ENCODE results near the gene SAA4. TPM values are rescaled to one million over a fixed set of nuclear protein-coding genes. Genes with fewer than 3 reads are reported as not detected.
"Not testable (repeated sequence)": the region's sequence is repeated elsewhere in the genome, so short reads cannot be mapped to it uniquely, and the experiment has no call there.

Gene SAA4
- total RNA-seq, 6 experiments from 2014 or later = 798 to 1,388 (median 1,016) TPM

DNA sequence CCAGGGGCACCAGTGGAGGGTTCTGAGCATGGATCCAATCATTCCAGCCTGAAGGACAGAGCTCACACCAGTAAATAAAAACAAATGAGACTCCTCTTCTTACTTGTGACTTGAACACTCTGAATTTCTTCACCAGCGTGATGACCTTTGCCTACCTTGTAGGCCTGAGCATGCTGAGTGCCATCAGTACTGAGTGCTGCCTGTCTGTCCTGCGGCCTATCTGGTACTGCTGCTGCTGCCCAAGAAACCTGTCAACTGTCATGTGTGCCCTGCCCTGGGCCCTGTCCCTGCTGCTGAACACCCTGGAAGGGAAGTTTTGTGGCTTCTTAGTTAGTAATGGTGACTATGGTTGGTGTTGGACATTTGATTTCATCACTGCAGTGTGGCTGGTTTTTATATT, 40.1 kb downstream of the SAA4 start:
- no peak for DNase-seq
- TF ChIP-seq POLR2A (IDR thresholded peaks at IDR 0.05) = no peak
- TF ChIP-seq, protein P1, sequence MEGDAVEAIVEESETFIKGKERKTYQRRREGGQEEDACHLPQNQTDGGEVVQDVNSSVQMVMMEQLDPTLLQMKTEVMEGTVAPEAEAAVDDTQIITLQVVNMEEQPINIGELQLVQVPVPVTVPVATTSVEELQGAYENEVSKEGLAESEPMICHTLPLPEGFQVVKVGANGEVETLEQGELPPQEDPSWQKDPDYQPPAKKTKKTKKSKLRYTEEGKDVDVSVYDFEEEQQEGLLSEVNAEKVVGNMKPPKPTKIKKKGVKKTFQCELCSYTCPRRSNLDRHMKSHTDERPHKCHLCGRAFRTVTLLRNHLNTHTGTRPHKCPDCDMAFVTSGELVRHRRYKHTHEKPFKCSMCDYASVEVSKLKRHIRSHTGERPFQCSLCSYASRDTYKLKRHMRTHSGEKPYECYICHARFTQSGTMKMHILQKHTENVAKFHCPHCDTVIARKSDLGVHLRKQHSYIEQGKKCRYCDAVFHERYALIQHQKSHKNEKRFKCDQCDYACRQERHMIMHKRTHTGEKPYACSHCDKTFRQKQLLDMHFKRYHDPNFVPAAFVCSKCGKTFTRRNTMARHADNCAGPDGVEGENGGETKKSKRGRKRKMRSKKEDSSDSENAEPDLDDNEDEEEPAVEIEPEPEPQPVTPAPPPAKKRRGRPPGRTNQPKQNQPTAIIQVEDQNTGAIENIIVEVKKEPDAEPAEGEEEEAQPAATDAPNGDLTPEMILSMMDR (IDR thresholded peaks at IDR 0.05) = no peak
- no peak for ATAC-seq
- intact Hi-C loops (cut with DNase I) = no loop called here
- H3K4me1 ChIP-seq = no peaks in the 10 kb centered on the region
- no peak overlapping the region for H3K27ac ChIP-seq
- no peak overlapping the region for H3K4me3 ChIP-seq
- WGBS (ENCODE audit: insufficient coverage, low coverage, low lambda C conversion rate, missing lambda C conversion rate) = 94% methylated on average over 2 of the region's 2 CpGs
- no peaks in the 10 kb centered on the region for H3K9me3 ChIP-seq
- H3K36me3 ChIP-seq = no peaks in the 10 kb centered on the region
- H3K27me3 ChIP-seq = no peaks in the 10 kb centered on the region

DNA sequence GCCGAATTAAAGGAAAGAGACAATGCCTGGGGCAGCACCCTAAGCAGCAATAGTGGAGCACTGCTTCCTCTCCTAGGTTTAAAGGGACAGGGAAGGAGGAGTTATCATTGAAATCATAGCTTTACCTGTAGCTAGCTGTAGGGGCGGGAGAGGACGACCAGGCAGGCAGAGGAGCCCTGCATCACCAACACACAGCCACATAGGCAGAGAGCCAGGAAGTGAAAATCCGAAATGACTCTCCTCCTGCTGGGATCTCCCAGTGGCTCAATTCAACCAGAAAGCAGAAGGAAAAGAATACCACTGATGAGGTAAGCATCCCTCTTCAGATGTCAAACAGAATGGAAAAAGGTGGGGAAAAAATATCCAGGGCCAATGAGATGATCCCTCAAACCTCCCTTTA, 43.6 kb downstream of the SAA4 start:
- Histone ChIP-seq H3K9me3 (no peaks in the 10 kb centered on the region), H3K27me3 (no peaks in the 10 kb centered on the region), H3K4me3 (no peak overlapping the region), H3K27ac (no peak overlapping the region), H3K36me3 (no peaks in the 10 kb centered on the region), H3K4me1 (no peaks in the 10 kb centered on the region)
- ATAC-seq (no peak), DNase-seq (no peak)
- TF ChIP-seq, protein P1 (IDR thresholded peaks at IDR 0.05) = no peak
- no peak for TF ChIP-seq POLR2A (IDR thresholded peaks at IDR 0.05)
- 37% methylated on average over 4 of the region's 4 CpGs for WGBS (ENCODE audit: insufficient coverage, low coverage, low lambda C conversion rate, missing lambda C conversion rate)
- intact Hi-C loops (cut with DNase I) = no loop called here

DNA sequence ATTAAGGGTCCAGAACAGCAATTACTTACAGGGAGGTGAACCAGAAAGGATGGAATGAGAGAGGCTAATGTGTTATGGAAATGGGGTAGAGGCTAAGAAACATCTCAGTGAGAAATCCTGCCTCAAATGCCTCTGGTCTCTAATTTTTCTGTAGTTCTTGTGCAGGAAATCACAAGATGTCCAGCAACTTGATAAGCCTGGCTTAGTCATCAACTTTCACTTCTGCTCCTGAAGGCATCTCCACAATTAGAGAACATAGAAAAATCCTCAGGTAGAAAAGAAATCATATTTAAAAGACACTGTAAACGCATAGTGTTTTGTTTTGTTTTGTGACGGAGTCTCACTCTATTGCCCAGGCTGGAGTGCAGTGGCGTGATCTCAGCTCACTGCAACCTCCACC, 45.2 kb downstream of the SAA4 start:
- TF ChIP-seq, protein P1 (IDR thresholded peaks at IDR 0.05) = no peak
- no peak for TF ChIP-seq POLR2A (IDR thresholded peaks at IDR 0.05)

DNA sequence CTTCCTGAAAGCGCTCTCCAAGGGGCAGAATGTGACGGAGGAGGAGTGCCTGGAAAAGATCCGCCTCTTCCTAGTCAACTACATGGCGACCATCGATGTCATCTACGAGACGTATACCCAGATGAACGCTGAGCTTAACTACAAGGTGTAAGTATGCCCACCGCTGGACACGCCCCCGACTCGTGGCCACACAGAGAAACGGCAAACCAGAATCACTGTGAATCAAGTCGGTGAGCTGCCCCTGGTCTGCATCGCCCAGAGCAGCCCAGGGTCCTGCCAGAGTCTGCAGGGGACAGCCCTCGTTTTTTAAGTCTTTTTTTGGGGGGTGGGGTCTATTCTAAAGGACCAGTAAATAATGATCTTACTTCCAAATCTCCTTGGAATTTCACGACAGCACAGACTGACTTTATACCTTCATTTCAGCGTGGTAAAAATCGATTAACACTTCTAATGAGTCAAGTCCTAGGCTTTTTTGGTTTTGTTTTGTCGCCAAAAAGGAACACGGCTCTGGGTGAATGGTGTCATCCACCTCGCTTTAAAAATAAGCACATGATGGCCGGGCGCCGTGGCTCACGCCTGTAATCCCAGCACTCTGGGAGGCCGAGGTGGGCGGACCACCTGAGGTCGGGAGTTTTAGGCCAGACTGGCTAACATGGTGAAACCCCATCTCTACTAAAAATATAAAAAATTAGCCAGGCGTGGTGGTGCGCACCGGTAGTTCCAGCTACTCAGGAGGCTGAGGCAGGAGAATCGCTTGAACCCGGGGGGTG, 46.9 kb downstream of the SAA4 start:
- H3K9me3 ChIP-seq; H3K36me3 ChIP-seq; H3K27ac ChIP-seq; H3K4me1 ChIP-seq; ATAC-seq; H3K4me3 ChIP-seq; intact Hi-C loops (cut with DNase I); DNase-seq; H3K27me3 ChIP-seq: not testable (repeated sequence)
- WGBS (ENCODE audit: insufficient coverage, low coverage, low lambda C conversion rate, missing lambda C conversion rate) = 87% methylated on average over 32 of the region's 34 CpGs

More for the DNA sequence above, 45.2 kb downstream of the SAA4 start:
- Histone ChIP-seq H3K27me3 (no peaks in the 10 kb centered on the region), H3K27ac (no peak overlapping the region), H3K4me3 (no peak overlapping the region), H3K36me3 (no peaks in the 10 kb centered on the region), H3K9me3 (no peaks in the 10 kb centered on the region), H3K4me1 (no peaks in the 10 kb centered on the region)
- WGBS (ENCODE audit: insufficient coverage, low coverage, low lambda C conversion rate, missing lambda C conversion rate) = 84% methylated on average over 3 of the region's 3 CpGs
- intact Hi-C loops (cut with DNase I) = no loop called here
- ATAC-seq (no peak), DNase-seq (no peak)

DNA sequence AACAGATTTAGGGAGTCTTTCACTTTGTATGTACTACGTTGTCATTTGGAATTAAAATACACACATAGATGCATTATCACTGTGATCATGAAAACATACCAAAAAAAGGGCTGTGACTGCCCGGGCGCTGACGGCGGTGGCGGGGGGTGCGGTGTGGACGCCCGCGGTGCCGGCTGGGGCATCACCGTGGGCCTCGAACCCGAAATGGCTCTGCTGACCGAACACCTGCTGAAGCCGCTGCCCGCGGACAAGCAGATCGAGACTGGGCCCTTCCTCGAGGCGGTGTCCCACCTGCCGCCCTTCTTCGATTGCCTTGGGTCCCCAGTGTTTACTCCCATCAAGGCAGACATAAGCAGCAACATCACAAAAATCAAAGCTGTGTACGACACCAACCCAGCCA, 47.8 kb downstream of the SAA4 start:
- ATAC-seq = no peak
- H3K4me1 ChIP-seq = no peaks in the 10 kb centered on the region

More for the DNA sequence above, 47.8 kb downstream of the SAA4 start:
- no peak for DNase-seq
- Histone ChIP-seq H3K36me3 (no peaks in the 10 kb centered on the region), H3K27ac (no peak overlapping the region), H3K4me3 (no peak overlapping the region), H3K9me3 (no peaks in the 10 kb centered on the region), H3K27me3 (no peaks in the 10 kb centered on the region)
- TF ChIP-seq POLR2A (IDR thresholded peaks at IDR 0.05) = no peak
- TF ChIP-seq, protein P1 (IDR thresholded peaks at IDR 0.05) = no peak
- intact Hi-C loops (cut with DNase I) = no loop called here
- 92% methylated on average over 1 of the region's 24 CpGs for WGBS (ENCODE audit: insufficient coverage, low coverage, low lambda C conversion rate, missing lambda C conversion rate)

Small RNA genes within 50 kb of the gene (small RNA-seq; reads per million reads assigned to genes)
- gene RNA5SP333 (0 reads per million in 2 experiments), gene RNA5SP334 (0 reads per million in 2 experiments)

Other genes starting within 250 kb of the SAA4 start
- gene SERGEF, start 223.8 kb downstream of the SAA4 start, total RNA-seq = 10 to 100 TPM in 4 of 6 experiments, 1 to 10 TPM in 2; 8.4 to 19.5 (median 15.8) TPM
- gene TPH1, start 190.5 kb downstream of the SAA4 start, total RNA-seq = under 1 TPM in 5 of 6 experiments, not detected in 1; 0.07 to 0.25 (median 0.12) TPM
- gene SAAL1, start 130.7 kb downstream of the SAA4 start, total RNA-seq = 1 to 10 TPM; 4.2 to 6.8 (median 5.6) TPM
- gene MRGPRX3, start 104.2 kb downstream of the SAA4 start, total RNA-seq = under 1 TPM in 1 of 6 experiments, not detected in 5; 0.16 TPM
- gene MRGPRX4, start 64.0 kb downstream of the SAA4 start, total RNA-seq = not detected
- over 10,000 TPM in 5 of 6 experiments, 1,000 to 10,000 TPM in 1; 3,864 to 26,600 (median 17,359) TPM for gene SAA2, start 11.9 kb upstream of the SAA4 start, total RNA-seq
- over 10,000 TPM in 5 of 6 experiments, 1,000 to 10,000 TPM in 1; 7,699 to 33,192 (median 12,593) TPM for gene SAA1, start 29.5 kb upstream of the SAA4 start, total RNA-seq
- gene HPS5, start 85.3 kb upstream of the SAA4 start, total RNA-seq = 10 to 100 TPM; 20.2 to 87.0 (median 41.7) TPM
- 10 to 100 TPM; 13.3 to 30.7 (median 19.7) TPM for gene GTF2H1, start 85.8 kb upstream of the SAA4 start, total RNA-seq
- 100 to 1,000 TPM; 227 to 866 (median 656) TPM for gene LDHA, start 157.8 kb upstream of the SAA4 start, total RNA-seq
- gene LDHC, start 175.5 kb upstream of the SAA4 start, total RNA-seq = 1 to 10 TPM in 2 of 6 experiments, under 1 TPM in 1, not detected in 3; 0.61 to 1.6 (median 1.5) TPM
- not detected for gene LDHAL6A, start 219.1 kb upstream of the SAA4 start, total RNA-seq